Endothelial cell (in vitro differentiated cells): ENCODE data around the gene RNU6-1. TPM values are rescaled to one million over a fixed set of nuclear protein-coding genes. Genes with fewer than 3 reads are reported as not detected.

Experiments used
- DNase-seq: peaks from one replicate; pipeline ENCODE4 v3.0.0; 2021; ENCODE audit warnings: low spot score
- H3K27ac Mint-ChIP-seq: one replicate; pipeline ENCODE4 v1.8.0; 2021; ENCODE audit warnings: mixed read lengths, inconsistent platforms; ENCODE audit not compliant: unreplicated experiment
- H3K27me3 Mint-ChIP-seq: one replicate; pipeline ENCODE4 v1.8.0; 2021; ENCODE audit warnings: mild to moderate bottlenecking, moderate library complexity, mixed read lengths, inconsistent platforms; ENCODE audit not compliant: unreplicated experiment
- H3K36me3 Mint-ChIP-seq: one replicate; pipeline ENCODE4 v1.8.0; 2021; ENCODE audit warnings: mild to moderate bottlenecking, low read depth, mixed read lengths, inconsistent platforms; ENCODE audit not compliant: unreplicated experiment
- H3K4me1 Mint-ChIP-seq: one replicate; pipeline ENCODE4 v1.8.0; 2021; ENCODE audit warnings: mild to moderate bottlenecking, mixed read lengths, inconsistent platforms; ENCODE audit not compliant: unreplicated experiment
- H3K4me3 Mint-ChIP-seq: one replicate; pipeline ENCODE4 v1.8.0; 2021; ENCODE audit warnings: mild to moderate bottlenecking, mixed read lengths, inconsistent platforms; ENCODE audit not compliant: unreplicated experiment
- H3K9me3 Mint-ChIP-seq: one replicate; pipeline ENCODE4 v1.8.0; 2021; ENCODE audit warnings: mixed read lengths, inconsistent platforms; ENCODE audit not compliant: unreplicated experiment
- total RNA-seq: library from RNA; stranded (reverse); fragmentation: NEBNext Ultra II Directional; extraction: Animal tissue kit (Norgen Biotek cat#: 25700); gene quantifications from one replicate; pipeline ENCODE4 v1.2.1, GENCODE V29; 2021; ENCODE audit not compliant: unreplicated experiment
- TF ChIP-seq, protein P1 (sequence below): fragments of 200-600 bp; sonication (generic); IDR thresholded peaks from one replicate; pipeline ENCODE4 v1.5.0; 2021; ENCODE audit warnings: antibody characterized with exemption; ENCODE audit not compliant: unreplicated experiment

The RNU6-1 gene
- total RNA-seq, 1 donor from 2014 or later = not detected

DNA sequence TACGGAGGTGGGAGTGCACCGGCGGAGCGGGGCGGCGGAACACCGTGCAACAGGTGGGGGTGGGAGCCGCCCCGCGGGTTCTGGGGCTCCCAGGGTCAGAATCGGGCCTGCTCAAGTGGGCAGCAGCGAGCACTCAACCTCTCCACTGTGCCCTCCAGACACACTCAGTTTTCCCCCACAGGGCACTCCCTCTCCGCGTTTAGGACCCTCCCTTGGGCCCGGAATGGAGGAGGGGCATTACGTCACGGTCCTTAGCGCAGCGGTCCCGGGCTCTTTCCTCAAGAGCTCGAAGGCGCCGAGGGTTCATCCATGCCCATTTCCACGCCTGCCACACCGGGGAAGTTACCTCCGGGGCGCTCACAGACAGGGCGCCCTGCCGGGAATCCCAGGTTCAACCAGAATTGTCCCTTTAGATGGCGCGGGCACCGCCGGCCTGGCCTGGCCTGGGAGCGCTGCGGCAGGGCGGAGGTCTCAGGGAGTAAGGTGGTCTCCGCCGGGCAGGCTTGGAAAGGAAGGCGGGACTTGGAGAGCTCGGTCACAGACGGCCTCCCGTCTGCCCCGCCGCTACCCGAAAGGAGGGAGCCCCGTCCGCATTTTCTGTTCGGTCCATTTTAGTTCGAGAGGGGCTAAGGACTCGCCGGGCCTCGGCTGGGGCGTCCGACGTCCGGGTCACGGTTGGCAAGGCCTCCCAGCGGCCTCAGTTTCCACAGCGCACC lies 5.1 kb downstream of the RNU6-1 start:
- Mint-ChIP-seq H3K9me3 (no peaks in the 10 kb centered on the region), H3K4me1 (peaks cover 39% of the 10 kb centered on the region), H3K36me3 (no peaks in the 10 kb centered on the region), H3K27me3 (peaks cover 19% of the 10 kb centered on the region), H3K27ac (no peak overlapping the region), H3K4me3 (peak overlapping the region; percentile 59)
- no peak for DNase-seq
- TF ChIP-seq, protein P1, sequence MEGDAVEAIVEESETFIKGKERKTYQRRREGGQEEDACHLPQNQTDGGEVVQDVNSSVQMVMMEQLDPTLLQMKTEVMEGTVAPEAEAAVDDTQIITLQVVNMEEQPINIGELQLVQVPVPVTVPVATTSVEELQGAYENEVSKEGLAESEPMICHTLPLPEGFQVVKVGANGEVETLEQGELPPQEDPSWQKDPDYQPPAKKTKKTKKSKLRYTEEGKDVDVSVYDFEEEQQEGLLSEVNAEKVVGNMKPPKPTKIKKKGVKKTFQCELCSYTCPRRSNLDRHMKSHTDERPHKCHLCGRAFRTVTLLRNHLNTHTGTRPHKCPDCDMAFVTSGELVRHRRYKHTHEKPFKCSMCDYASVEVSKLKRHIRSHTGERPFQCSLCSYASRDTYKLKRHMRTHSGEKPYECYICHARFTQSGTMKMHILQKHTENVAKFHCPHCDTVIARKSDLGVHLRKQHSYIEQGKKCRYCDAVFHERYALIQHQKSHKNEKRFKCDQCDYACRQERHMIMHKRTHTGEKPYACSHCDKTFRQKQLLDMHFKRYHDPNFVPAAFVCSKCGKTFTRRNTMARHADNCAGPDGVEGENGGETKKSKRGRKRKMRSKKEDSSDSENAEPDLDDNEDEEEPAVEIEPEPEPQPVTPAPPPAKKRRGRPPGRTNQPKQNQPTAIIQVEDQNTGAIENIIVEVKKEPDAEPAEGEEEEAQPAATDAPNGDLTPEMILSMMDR = no peak

DNA sequence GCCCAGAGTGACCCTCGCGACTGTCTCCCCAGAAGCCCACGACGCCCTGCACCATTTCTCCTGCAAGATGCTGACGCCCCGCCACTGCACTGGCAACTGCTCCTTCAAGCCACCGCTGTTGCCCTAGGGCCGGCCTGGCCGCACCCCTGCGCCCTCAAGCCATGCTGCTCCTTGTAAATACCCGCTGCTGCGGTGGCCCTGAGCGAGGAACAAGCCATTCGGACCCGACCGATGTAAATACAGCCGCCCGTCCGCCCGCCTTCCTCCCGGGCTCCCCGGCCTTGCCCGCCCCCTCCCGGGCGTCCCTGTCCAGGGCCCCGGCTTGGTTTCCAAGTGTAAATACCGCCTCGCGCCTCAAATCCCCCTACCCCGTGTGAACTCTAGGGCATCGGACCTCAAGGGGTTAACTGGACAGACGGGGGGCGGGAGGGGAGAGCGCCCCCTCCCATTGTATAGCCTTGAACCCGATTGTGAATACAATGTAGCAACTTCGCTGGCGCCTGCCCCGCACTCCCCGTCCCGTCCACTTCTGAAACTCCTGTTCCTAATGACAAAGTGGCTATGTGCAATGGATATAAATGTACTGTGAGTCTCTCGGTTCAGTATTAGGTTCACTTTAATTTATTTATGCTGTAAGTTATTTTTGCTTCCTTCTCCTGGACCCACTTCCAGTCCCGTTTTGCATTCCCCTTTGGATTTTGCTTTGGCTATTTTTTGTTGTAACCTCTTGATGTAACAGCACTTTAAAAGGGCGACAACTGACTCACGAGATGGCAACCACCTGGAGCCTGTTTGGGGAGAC lies 5.9 kb downstream of the RNU6-1 start:
- Mint-ChIP-seq H3K27ac (no peak overlapping the region), H3K27me3 (peaks cover 16% of the 10 kb centered on the region), H3K36me3 (no peaks in the 10 kb centered on the region), H3K9me3 (no peaks in the 10 kb centered on the region), H3K4me1 (peaks cover 38% of the 10 kb centered on the region), H3K4me3 (peak overlapping the region; percentile 61)
- TF ChIP-seq, protein P1 = peak; percentile 67
- peak; percentile 82 for DNase-seq

DNA sequence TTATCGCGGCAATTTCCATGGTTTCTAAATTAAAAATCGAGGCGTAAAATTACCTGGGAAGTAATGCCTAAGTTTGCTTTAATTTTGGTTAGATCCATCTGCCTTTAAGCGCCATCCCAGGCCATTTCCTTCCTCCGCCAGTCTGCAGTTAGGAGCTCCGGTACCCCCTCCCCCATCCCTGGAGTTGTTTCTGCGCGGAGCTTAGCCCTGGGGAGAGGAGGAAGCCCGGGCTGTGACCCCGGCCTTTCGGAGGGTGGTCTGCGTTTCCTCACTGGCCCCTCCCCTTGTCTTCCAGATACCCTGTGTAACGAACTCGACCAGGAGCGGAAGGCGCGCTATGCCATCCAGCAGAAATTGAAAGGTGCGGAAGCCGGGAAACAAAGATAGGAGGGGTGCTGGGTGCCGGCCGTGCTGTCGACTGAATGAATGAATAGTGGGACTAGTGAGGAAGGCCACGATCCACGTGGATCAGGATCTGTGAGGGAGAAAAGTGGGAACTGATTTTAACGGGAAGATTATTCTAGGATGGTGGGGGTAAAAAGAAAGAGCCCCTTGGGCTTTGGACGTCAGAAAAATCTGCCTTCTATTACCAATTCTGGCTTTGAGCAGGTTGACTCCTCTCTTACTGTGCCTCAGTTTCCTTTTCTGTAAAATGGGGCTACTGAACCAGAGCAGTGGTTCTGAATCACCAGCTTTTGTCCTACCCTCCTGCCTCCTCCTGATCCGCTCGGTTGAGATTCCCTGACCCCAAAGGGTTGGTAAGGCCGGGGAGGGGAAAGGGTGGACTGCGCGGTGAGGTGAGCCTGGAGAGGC lies 6.7 kb downstream of the RNU6-1 start:
- Mint-ChIP-seq H3K27ac (no peak overlapping the region), H3K4me3 (peak overlapping the region; percentile 61), H3K9me3 (no peaks in the 10 kb centered on the region), H3K27me3 (peaks cover 20% of the 10 kb centered on the region), H3K4me1 (peaks cover 35% of the 10 kb centered on the region), H3K36me3 (no peaks in the 10 kb centered on the region)
- TF ChIP-seq, protein P1 = no peak
- DNase-seq = peak; percentile 56

DNA sequence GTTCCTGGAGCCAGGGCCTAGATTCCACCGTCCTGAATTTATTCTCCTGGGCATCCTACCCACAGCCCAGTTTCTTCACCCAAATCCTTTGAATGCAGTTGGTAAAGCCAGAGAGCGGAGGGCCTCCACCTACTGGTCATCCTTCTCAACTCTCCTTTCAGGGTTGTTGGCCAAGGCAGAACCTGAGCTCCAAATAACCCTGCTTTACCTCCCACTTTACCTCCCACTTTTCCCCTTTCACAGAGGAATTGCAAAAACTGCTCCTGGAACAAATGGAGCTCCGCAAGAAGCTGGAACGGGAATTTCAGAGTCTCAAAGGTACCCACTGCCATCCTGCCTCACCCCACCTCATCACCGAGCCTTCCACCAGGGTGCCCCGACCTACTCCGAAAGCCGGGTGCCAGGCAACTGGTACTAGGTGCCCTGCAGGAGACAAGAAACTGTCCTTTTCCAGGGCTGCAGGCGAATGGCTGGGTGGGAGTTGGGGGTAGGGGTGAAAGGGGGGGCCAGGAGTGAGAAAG lies 7.8 kb downstream of the RNU6-1 start:
- no peak for DNase-seq
- TF ChIP-seq, protein P1 = no peak
- H3K36me3 Mint-ChIP-seq = no peaks in the 10 kb centered on the region
- no peak overlapping the region for H3K4me3 Mint-ChIP-seq
- no peaks in the 10 kb centered on the region for H3K9me3 Mint-ChIP-seq
- H3K4me1 Mint-ChIP-seq = peaks cover 35% of the 10 kb centered on the region
- H3K27me3 Mint-ChIP-seq = peaks cover 20% of the 10 kb centered on the region
- no peak overlapping the region for H3K27ac Mint-ChIP-seq
